GM06990 (cell line): Measurements from ENCODE around the gene ARHGEF38.

Experiments used
- DNase-seq: peaks from one replicate; pipeline ENCODE4 v3.0.0-alpha.2; 2011; ENCODE audit not compliant: insufficient read length; ENCODE audit errors: extremely low read depth
- H3K27me3 ChIP-seq: replicated peaks from 2 replicates; pipeline ENCODE4 v1.6.0; 2011; ENCODE audit warnings: low read length; ENCODE audit not compliant: control insufficient read depth, insufficient read depth
- H3K36me3 ChIP-seq: 2 replicates; pipeline ENCODE4 v1.5.1; 2011; ENCODE audit warnings: low read length; ENCODE audit not compliant: control insufficient read depth, insufficient read depth
- H3K4me3 ChIP-seq: replicated peaks from 2 replicates; pipeline ENCODE4 v1.5.1; 2011; ENCODE audit warnings: low read depth, mild to moderate bottlenecking, control low read depth, low read length
- CTCF ChIP-seq: IDR thresholded peaks from 2 replicates; pipeline ENCODE4 v1.5.1; 2011; ENCODE audit warnings: low read length, control low read depth, mild to moderate bottlenecking, inconsistent platforms; ENCODE audit not compliant: insufficient read depth, poor library complexity, severe bottlenecking

ARHGEF38 gene

GRCh38 chr4:105637408-105638176, 85.2 kb downstream of the ARHGEF38 start:
- no peaks in the 10 kb centered on the region for H3K27me3 ChIP-seq
- TF ChIP-seq CTCF: no peak
- H3K36me3 ChIP-seq: no peaks in the 10 kb centered on the region
- no peak overlapping the region for H3K4me3 ChIP-seq
- DNase-seq: peak; percentile 43

GRCh38 chr4:105641845-105642244, 89.4 kb downstream of the ARHGEF38 start:
- Histone ChIP-seq H3K36me3 (no peaks in the 10 kb centered on the region), H3K27me3 (no peaks in the 10 kb centered on the region), H3K4me3 (no peak overlapping the region)
- no peak for DNase-seq
- no peak for TF ChIP-seq CTCF

- Histone ChIP-seq H3K36me3 (no peaks in the 10 kb centered on the region), H3K4me3 (no peak overlapping the region), H3K27me3 (no peaks in the 10 kb centered on the region)
- no peak for TF ChIP-seq CTCF
- DNase-seq: no peak
Observed at GRCh38 chr4:105644257-105644656, 91.8 kb downstream of the ARHGEF38 start.

GRCh38 chr4:105645440-105645839, 93.0 kb downstream of the ARHGEF38 start:
- TF ChIP-seq CTCF: no peak
- DNase-seq: no peak
- no peaks in the 10 kb centered on the region for H3K36me3 ChIP-seq
- H3K27me3 ChIP-seq: no peaks in the 10 kb centered on the region
- no peak overlapping the region for H3K4me3 ChIP-seq

- Histone ChIP-seq H3K27me3 (no peaks in the 10 kb centered on the region), H3K36me3 (no peaks in the 10 kb centered on the region), H3K4me3 (no peak overlapping the region)
- no peak for TF ChIP-seq CTCF
- no peak for DNase-seq
Observed at GRCh38 chr4:105650190-105650589, 97.8 kb downstream of the ARHGEF38 start.
